K562 (cell line): ENCODE results near the gene NFKBIA. TPM values are rescaled to one million over a fixed set of nuclear protein-coding genes. Genes with fewer than 3 reads are reported as not detected.

Experiments
- NR4A1 ChIP-seq, 2 experiments: fragments of 250-450 bp in 1 of 2; fragments of 450-650 bp in 1 of 2; sonication (Bioruptor Pico) in 1 of 2; IDR thresholded peaks; 2 replicates each; pipeline versions ENCODE4 v1.4.0 to v1.6.1; 2016 to 2020; ENCODE audit warnings: mild to moderate bottlenecking in 2 of 2, missing compliant biosample characterization in 1 of 2, missing genetic modification characterization in 1 of 2, moderate library complexity in 1 of 2
- POLR2A ChIP-seq: fragments of 450-650 bp; conservative IDR thresholded peaks from 2 replicates; pipeline ENCODE4 v1.6.1; 2016
- THAP7 ChIP-seq: fragments of 250-450 bp; sonication (Bioruptor Pico); IDR thresholded peaks from 2 replicates; pipeline ENCODE4 v1.5.0; 2021
- polyA plus RNA-seq, 8 experiments: library from polyadenylated mRNA; depleted of rRNA in 4 of 8; stranded (reverse) in 5 of 8; unstranded in 3 of 8; fragments of >200 nt; fragmentation: Nextera tagmentation in 2 of 8; fragmentation: Illumina TruSeq in 1 of 8; extraction: Ambion mirVana in 2 of 8; extraction: Trizol in 1 of 8; gene quantifications; 2 replicates each; pipeline versions ENCODE4 v1.2.1 to v1.2.3, GENCODE V29; 2011 to 2014; ENCODE audit warnings: inconsistent platforms in 1 of 8, missing spikeins in 1 of 8
- total RNA-seq, 7 experiments: library from RNA; depleted of rRNA in 6 of 7; stranded (reverse); fragments of >200 nt in 6 of 7; fragmentation: Illumina TruSeq in 2 of 7; extraction: Trizol in 2 of 7; gene quantifications; 2 replicates each; pipeline versions ENCODE4 v1.2.1 to v1.2.3, GENCODE V29; 2011 to 2021; ENCODE audit warnings: low replicate concordance in 1 of 7
- TF ChIP-seq, protein P1 (sequence below): sonication (generic); formaldehyde crosslinking; IDR thresholded peaks from 2 replicates; pipeline ENCODE4 v1.8.0; 2022; ENCODE audit warnings: missing genetic modification reagents, mild to moderate bottlenecking, moderate library complexity, borderline replicate concordance
- TF ChIP-seq, protein P2 (sequence below): fragments of 200-600 bp; sonication (generic); IDR thresholded peaks from one replicate; pipeline ENCODE4 v1.6.1; 2012; ENCODE audit warnings: mild to moderate bottlenecking, low read depth, low read length, inconsistent platforms

The NFKBIA gene
- total and polyA plus RNA-seq, 9 of the 15 experiments (the other 6 are each of a cell fraction or from before 2014, with no cell fraction given): 6.9 to 31.8 (median 18.2) TPM

DNA sequence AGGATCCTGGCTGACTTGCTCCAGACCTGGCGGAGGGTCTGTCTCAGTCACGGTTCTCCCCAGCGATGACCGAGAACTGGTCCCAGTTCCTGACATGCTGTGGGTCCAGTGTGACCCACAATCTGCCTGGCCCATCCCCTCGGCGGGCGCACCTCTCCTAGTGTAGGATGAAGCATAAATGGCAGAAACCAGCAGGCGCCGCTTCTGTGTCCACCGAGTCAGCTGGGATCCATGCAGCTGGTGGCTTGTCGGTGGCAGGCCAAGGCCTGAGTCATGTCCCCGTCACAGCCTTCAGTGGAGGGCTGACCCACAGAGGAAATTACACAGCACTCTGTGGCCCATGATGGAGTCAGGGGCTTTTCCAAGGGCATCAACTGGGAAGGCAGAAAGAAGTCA lies 38.5 kb downstream of the NFKBIA start (continued):
- TF ChIP-seq, protein P1, sequence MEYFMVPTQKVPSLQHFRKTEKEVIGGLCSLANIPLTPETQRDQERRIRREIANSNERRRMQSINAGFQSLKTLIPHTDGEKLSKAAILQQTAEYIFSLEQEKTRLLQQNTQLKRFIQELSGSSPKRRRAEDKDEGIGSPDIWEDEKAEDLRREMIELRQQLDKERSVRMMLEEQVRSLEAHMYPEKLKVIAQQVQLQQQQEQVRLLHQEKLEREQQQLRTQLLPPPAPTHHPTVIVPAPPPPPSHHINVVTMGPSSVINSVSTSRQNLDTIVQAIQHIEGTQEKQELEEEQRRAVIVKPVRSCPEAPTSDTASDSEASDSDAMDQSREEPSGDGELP (CRISPR knock-in tag): peak; percentile 91
- TF ChIP-seq NR4A1 (CRISPR knock-in tag; IDR thresholded peaks at IDR 0.05) (no peak), NR4A1 (tag; IDR thresholded peaks at IDR 0.05) (peak; percentile 77; the same call in 1 of the 2 replicates), THAP7 (no peak), POLR2A (no peak)
- TF ChIP-seq, protein P2, sequence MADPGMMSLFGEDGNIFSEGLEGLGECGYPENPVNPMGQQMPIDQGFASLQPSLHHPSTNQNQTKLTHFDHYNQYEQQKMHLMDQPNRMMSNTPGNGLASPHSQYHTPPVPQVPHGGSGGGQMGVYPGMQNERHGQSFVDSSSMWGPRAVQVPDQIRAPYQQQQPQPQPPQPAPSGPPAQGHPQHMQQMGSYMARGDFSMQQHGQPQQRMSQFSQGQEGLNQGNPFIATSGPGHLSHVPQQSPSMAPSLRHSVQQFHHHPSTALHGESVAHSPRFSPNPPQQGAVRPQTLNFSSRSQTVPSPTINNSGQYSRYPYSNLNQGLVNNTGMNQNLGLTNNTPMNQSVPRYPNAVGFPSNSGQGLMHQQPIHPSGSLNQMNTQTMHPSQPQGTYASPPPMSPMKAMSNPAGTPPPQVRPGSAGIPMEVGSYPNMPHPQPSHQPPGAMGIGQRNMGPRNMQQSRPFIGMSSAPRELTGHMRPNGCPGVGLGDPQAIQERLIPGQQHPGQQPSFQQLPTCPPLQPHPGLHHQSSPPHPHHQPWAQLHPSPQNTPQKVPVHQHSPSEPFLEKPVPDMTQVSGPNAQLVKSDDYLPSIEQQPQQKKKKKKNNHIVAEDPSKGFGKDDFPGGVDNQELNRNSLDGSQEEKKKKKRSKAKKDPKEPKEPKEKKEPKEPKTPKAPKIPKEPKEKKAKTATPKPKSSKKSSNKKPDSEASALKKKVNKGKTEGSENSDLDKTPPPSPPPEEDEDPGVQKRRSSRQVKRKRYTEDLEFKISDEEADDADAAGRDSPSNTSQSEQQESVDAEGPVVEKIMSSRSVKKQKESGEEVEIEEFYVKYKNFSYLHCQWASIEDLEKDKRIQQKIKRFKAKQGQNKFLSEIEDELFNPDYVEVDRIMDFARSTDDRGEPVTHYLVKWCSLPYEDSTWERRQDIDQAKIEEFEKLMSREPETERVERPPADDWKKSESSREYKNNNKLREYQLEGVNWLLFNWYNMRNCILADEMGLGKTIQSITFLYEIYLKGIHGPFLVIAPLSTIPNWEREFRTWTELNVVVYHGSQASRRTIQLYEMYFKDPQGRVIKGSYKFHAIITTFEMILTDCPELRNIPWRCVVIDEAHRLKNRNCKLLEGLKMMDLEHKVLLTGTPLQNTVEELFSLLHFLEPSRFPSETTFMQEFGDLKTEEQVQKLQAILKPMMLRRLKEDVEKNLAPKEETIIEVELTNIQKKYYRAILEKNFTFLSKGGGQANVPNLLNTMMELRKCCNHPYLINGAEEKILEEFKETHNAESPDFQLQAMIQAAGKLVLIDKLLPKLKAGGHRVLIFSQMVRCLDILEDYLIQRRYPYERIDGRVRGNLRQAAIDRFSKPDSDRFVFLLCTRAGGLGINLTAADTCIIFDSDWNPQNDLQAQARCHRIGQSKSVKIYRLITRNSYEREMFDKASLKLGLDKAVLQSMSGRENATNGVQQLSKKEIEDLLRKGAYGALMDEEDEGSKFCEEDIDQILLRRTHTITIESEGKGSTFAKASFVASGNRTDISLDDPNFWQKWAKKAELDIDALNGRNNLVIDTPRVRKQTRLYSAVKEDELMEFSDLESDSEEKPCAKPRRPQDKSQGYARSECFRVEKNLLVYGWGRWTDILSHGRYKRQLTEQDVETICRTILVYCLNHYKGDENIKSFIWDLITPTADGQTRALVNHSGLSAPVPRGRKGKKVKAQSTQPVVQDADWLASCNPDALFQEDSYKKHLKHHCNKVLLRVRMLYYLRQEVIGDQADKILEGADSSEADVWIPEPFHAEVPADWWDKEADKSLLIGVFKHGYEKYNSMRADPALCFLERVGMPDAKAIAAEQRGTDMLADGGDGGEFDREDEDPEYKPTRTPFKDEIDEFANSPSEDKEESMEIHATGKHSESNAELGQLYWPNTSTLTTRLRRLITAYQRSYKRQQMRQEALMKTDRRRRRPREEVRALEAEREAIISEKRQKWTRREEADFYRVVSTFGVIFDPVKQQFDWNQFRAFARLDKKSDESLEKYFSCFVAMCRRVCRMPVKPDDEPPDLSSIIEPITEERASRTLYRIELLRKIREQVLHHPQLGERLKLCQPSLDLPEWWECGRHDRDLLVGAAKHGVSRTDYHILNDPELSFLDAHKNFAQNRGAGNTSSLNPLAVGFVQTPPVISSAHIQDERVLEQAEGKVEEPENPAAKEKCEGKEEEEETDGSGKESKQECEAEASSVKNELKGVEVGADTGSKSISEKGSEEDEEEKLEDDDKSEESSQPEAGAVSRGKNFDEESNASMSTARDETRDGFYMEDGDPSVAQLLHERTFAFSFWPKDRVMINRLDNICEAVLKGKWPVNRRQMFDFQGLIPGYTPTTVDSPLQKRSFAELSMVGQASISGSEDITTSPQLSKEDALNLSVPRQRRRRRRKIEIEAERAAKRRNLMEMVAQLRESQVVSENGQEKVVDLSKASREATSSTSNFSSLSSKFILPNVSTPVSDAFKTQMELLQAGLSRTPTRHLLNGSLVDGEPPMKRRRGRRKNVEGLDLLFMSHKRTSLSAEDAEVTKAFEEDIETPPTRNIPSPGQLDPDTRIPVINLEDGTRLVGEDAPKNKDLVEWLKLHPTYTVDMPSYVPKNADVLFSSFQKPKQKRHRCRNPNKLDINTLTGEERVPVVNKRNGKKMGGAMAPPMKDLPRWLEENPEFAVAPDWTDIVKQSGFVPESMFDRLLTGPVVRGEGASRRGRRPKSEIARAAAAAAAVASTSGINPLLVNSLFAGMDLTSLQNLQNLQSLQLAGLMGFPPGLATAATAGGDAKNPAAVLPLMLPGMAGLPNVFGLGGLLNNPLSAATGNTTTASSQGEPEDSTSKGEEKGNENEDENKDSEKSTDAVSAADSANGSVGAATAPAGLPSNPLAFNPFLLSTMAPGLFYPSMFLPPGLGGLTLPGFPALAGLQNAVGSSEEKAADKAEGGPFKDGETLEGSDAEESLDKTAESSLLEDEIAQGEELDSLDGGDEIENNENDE: no peak
